ENCODE data around the gene GIPC3. TPM values are rescaled to one million over a fixed set of nuclear protein-coding genes. Genes with fewer than 3 reads are reported as not detected.

The GIPC3 gene
- polyA plus RNA-seq, 1 donor, result 1.6 TPM

- 60% methylated on average over 4 of the region's 50 CpGs for WGBS (ENCODE audit: insufficient coverage, low lambda C conversion rate)
- Histone ChIP-seq H3K27ac (ENCODE audit: low read length) (no peak overlapping the region), H3K36me3 (ENCODE audit: control insufficient read depth, insufficient read depth, low read length) (peaks cover 25% of the 10 kb centered on the region), H3K9me3 (ENCODE audit: control insufficient read depth, low read depth, low read length) (no peaks in the 10 kb centered on the region), H3K4me1 (ENCODE audit: control insufficient read depth, insufficient read depth, low read length) (no peaks in the 10 kb centered on the region), H3K27me3 (ENCODE audit: control insufficient read depth, insufficient read depth, low read length) (no peaks in the 10 kb centered on the region), H3K4me3 (ENCODE audit: low read length) (no peak overlapping the region)
- DNase-seq, result no peak
Observed at GRCh38 chr19:3632739-3633558, 47.7 kb downstream of the GIPC3 start.

- no peak for DNase-seq
- H3K9me3 ChIP-seq (ENCODE audit: control insufficient read depth, low read depth, low read length), result no peaks in the 10 kb centered on the region
- peaks cover 30% of the 10 kb centered on the region for H3K36me3 ChIP-seq (ENCODE audit: control insufficient read depth, insufficient read depth, low read length)
- H3K4me1 ChIP-seq (ENCODE audit: control insufficient read depth, insufficient read depth, low read length), result no peaks in the 10 kb centered on the region
- no peaks in the 10 kb centered on the region for H3K27me3 ChIP-seq (ENCODE audit: control insufficient read depth, insufficient read depth, low read length)
- H3K4me3 ChIP-seq (ENCODE audit: low read length), result no peak overlapping the region
- H3K27ac ChIP-seq (ENCODE audit: low read length), result no peak overlapping the region
- WGBS (ENCODE audit: insufficient coverage, low lambda C conversion rate), result no CpG with 5 or more reads among the region's 22 CpGs
Observed at GRCh38 chr19:3633559-3633988, 48.3 kb downstream of the GIPC3 start.

GRCh38 chr19:3634496-3635045 lies 49.3 kb downstream of the GIPC3 start:
- H3K36me3 ChIP-seq (ENCODE audit: control insufficient read depth, insufficient read depth, low read length), result peaks cover 39% of the 10 kb centered on the region
- WGBS (ENCODE audit: insufficient coverage, low lambda C conversion rate), result no CpG with 5 or more reads among the region's 19 CpGs
- no peak for DNase-seq
- no peaks in the 10 kb centered on the region for H3K9me3 ChIP-seq (ENCODE audit: control insufficient read depth, low read depth, low read length)
- no peak overlapping the region for H3K27ac ChIP-seq (ENCODE audit: low read length)
- no peaks in the 10 kb centered on the region for H3K27me3 ChIP-seq (ENCODE audit: control insufficient read depth, insufficient read depth, low read length)
- H3K4me3 ChIP-seq (ENCODE audit: low read length), result no peak overlapping the region
- no peaks in the 10 kb centered on the region for H3K4me1 ChIP-seq (ENCODE audit: control insufficient read depth, insufficient read depth, low read length)

GRCh38 chr19:3636506-3636905 lies 51.2 kb downstream of the GIPC3 start:
- no peak for DNase-seq
- peaks cover 48% of the 10 kb centered on the region for H3K36me3 ChIP-seq (ENCODE audit: control insufficient read depth, insufficient read depth, low read length)
- no peaks in the 10 kb centered on the region for H3K27me3 ChIP-seq (ENCODE audit: control insufficient read depth, insufficient read depth, low read length)
- H3K9me3 ChIP-seq (ENCODE audit: control insufficient read depth, low read depth, low read length), result no peaks in the 10 kb centered on the region
- no peaks in the 10 kb centered on the region for H3K4me1 ChIP-seq (ENCODE audit: control insufficient read depth, insufficient read depth, low read length)
- WGBS (ENCODE audit: insufficient coverage, low lambda C conversion rate), result no CpG with 5 or more reads among the region's 20 CpGs
- no peak overlapping the region for H3K27ac ChIP-seq (ENCODE audit: low read length)
- H3K4me3 ChIP-seq (ENCODE audit: low read length), result no peak overlapping the region

GRCh38 chr19:3636962-3637361 lies 51.7 kb downstream of the GIPC3 start:
- no peaks in the 10 kb centered on the region for H3K9me3 ChIP-seq (ENCODE audit: control insufficient read depth, low read depth, low read length)
- no peak overlapping the region for H3K4me3 ChIP-seq (ENCODE audit: low read length)
- no peak overlapping the region for H3K27ac ChIP-seq (ENCODE audit: low read length)
- peaks cover 48% of the 10 kb centered on the region for H3K36me3 ChIP-seq (ENCODE audit: control insufficient read depth, insufficient read depth, low read length)
- no peaks in the 10 kb centered on the region for H3K27me3 ChIP-seq (ENCODE audit: control insufficient read depth, insufficient read depth, low read length)
- H3K4me1 ChIP-seq (ENCODE audit: control insufficient read depth, insufficient read depth, low read length), result no peaks in the 10 kb centered on the region
- DNase-seq, result no peak
- no CpG with 5 or more reads among the region's 20 CpGs for WGBS (ENCODE audit: insufficient coverage, low lambda C conversion rate)

- H3K4me1 ChIP-seq (ENCODE audit: control insufficient read depth, insufficient read depth, low read length), result no peaks in the 10 kb centered on the region
- H3K9me3 ChIP-seq (ENCODE audit: control insufficient read depth, low read depth, low read length), result no peaks in the 10 kb centered on the region
- no CpG with 5 or more reads among the region's 23 CpGs for WGBS (ENCODE audit: insufficient coverage, low lambda C conversion rate)
- H3K27ac ChIP-seq (ENCODE audit: low read length), result no peak overlapping the region
- no peak for DNase-seq
- H3K27me3 ChIP-seq (ENCODE audit: control insufficient read depth, insufficient read depth, low read length), result no peaks in the 10 kb centered on the region
- H3K36me3 ChIP-seq (ENCODE audit: control insufficient read depth, insufficient read depth, low read length), result peaks cover 46% of the 10 kb centered on the region
- no peak overlapping the region for H3K4me3 ChIP-seq (ENCODE audit: low read length)
Observed at GRCh38 chr19:3637621-3638020, 52.3 kb downstream of the GIPC3 start.

GRCh38 chr19:3638208-3639193 lies 53.2 kb downstream of the GIPC3 start:
- H3K27me3 ChIP-seq (ENCODE audit: control insufficient read depth, insufficient read depth, low read length), result no peaks in the 10 kb centered on the region
- no peak overlapping the region for H3K27ac ChIP-seq (ENCODE audit: low read length)
- no peak for DNase-seq
- H3K4me3 ChIP-seq (ENCODE audit: low read length), result no peak overlapping the region
- peaks cover 50% of the 10 kb centered on the region for H3K36me3 ChIP-seq (ENCODE audit: control insufficient read depth, insufficient read depth, low read length)
- H3K9me3 ChIP-seq (ENCODE audit: control insufficient read depth, low read depth, low read length), result peaks cover 4% of the 10 kb centered on the region
- no CpG with 5 or more reads among the region's 55 CpGs for WGBS (ENCODE audit: insufficient coverage, low lambda C conversion rate)
- no peaks in the 10 kb centered on the region for H3K4me1 ChIP-seq (ENCODE audit: control insufficient read depth, insufficient read depth, low read length)

GRCh38 chr19:3639479-3639878 lies 54.2 kb downstream of the GIPC3 start:
- Histone ChIP-seq H3K27ac (ENCODE audit: low read length) (no peak overlapping the region), H3K9me3 (ENCODE audit: control insufficient read depth, low read depth, low read length) (peaks cover 7% of the 10 kb centered on the region), H3K4me3 (ENCODE audit: low read length) (no peak overlapping the region), H3K36me3 (ENCODE audit: control insufficient read depth, insufficient read depth, low read length) (peaks cover 50% of the 10 kb centered on the region), H3K4me1 (ENCODE audit: control insufficient read depth, insufficient read depth, low read length) (no peaks in the 10 kb centered on the region), H3K27me3 (ENCODE audit: control insufficient read depth, insufficient read depth, low read length) (no peaks in the 10 kb centered on the region)
- WGBS (ENCODE audit: insufficient coverage, low lambda C conversion rate), result 100% methylated on average over 4 of the region's 13 CpGs
- DNase-seq, result no peak

- H3K4me3 ChIP-seq (ENCODE audit: low read length), result no peak overlapping the region
- H3K27ac ChIP-seq (ENCODE audit: low read length), result no peak overlapping the region
- no peak for DNase-seq
- peaks cover 64% of the 10 kb centered on the region for H3K36me3 ChIP-seq (ENCODE audit: control insufficient read depth, insufficient read depth, low read length)
- H3K4me1 ChIP-seq (ENCODE audit: control insufficient read depth, insufficient read depth, low read length), result no peaks in the 10 kb centered on the region
- WGBS (ENCODE audit: insufficient coverage, low lambda C conversion rate), result no CpG with 5 or more reads among the region's 28 CpGs
- H3K9me3 ChIP-seq (ENCODE audit: control insufficient read depth, low read depth, low read length), result peaks cover 7% of the 10 kb centered on the region
- H3K27me3 ChIP-seq (ENCODE audit: control insufficient read depth, insufficient read depth, low read length), result no peaks in the 10 kb centered on the region
Observed at GRCh38 chr19:3641515-3642269, 56.4 kb downstream of the GIPC3 start.

- H3K9me3 ChIP-seq (ENCODE audit: control insufficient read depth, low read depth, low read length), result peaks cover 7% of the 10 kb centered on the region
- peaks cover 59% of the 10 kb centered on the region for H3K36me3 ChIP-seq (ENCODE audit: control insufficient read depth, insufficient read depth, low read length)
- H3K27ac ChIP-seq (ENCODE audit: low read length), result no peak overlapping the region
- H3K27me3 ChIP-seq (ENCODE audit: control insufficient read depth, insufficient read depth, low read length), result no peaks in the 10 kb centered on the region
- H3K4me3 ChIP-seq (ENCODE audit: low read length), result no peak overlapping the region
- H3K4me1 ChIP-seq (ENCODE audit: control insufficient read depth, insufficient read depth, low read length), result no peaks in the 10 kb centered on the region
- DNase-seq, result no peak
- no CpG with 5 or more reads among the region's 17 CpGs for WGBS (ENCODE audit: insufficient coverage, low lambda C conversion rate)
Observed at GRCh38 chr19:3642296-3642695, 57.0 kb downstream of the GIPC3 start.
